HG03558 (cell line): ENCODE results near the gene PLCL1.
"Not testable (repeated sequence)": the region's sequence is repeated elsewhere in the genome, so short reads cannot be mapped to it uniquely, and the experiment has no call there.

Source experiments
- ATAC-seq: cut with Tn5 transposase; IDR thresholded peaks from one replicate; pipeline ENCODE4 v1.9.1; 2021; ENCODE audit warnings: moderate number of reproducible peaks; ENCODE audit not compliant: unreplicated experiment; ENCODE audit errors: extremely low read depth

The PLCL1 gene

GRCh38 chr2:197982565-197982964, 178.2 kb downstream of the PLCL1 start:
- no peak for ATAC-seq

- no peak for ATAC-seq
Observed at GRCh38 chr2:197985029-197985638, 180.7 kb downstream of the PLCL1 start.

- ATAC-seq = no peak
Observed at GRCh38 chr2:197986977-197987376, 182.6 kb downstream of the PLCL1 start.

GRCh38 chr2:197990356-197990755, 186.0 kb downstream of the PLCL1 start:
- ATAC-seq = no peak

- ATAC-seq = peak; percentile 72
Observed at GRCh38 chr2:197992482-197993133, 188.2 kb downstream of the PLCL1 start.

GRCh38 chr2:197993363-197993762, 189.0 kb downstream of the PLCL1 start:
- ATAC-seq = no peak

GRCh38 chr2:197993830-197994229, 189.4 kb downstream of the PLCL1 start:
- ATAC-seq = no peak

- ATAC-seq = no peak
Observed at GRCh38 chr2:197994751-197995150, 190.4 kb downstream of the PLCL1 start.

GRCh38 chr2:197996583-197996982, 192.2 kb downstream of the PLCL1 start:
- ATAC-seq = no peak

GRCh38 chr2:197997083-197997541, 192.7 kb downstream of the PLCL1 start:
- ATAC-seq = no peak

GRCh38 chr2:197998702-197999101, 194.3 kb downstream of the PLCL1 start:
- no peak for ATAC-seq

GRCh38 chr2:198000417-198000816, 196.0 kb downstream of the PLCL1 start:
- no peak for ATAC-seq

GRCh38 chr2:198004173-198004572, 199.8 kb downstream of the PLCL1 start:
- no peak for ATAC-seq

GRCh38 chr2:198004921-198005829, 200.8 kb downstream of the PLCL1 start:
- ATAC-seq = peak; percentile 80

GRCh38 chr2:198006733-198007132, 202.3 kb downstream of the PLCL1 start:
- ATAC-seq = no peak

- no peak for ATAC-seq
Observed at GRCh38 chr2:198008230-198008629, 203.8 kb downstream of the PLCL1 start.

GRCh38 chr2:198012025-198012424, 207.6 kb downstream of the PLCL1 start:
- no peak for ATAC-seq

GRCh38 chr2:198016243-198016642, 211.8 kb downstream of the PLCL1 start:
- ATAC-seq = no peak

GRCh38 chr2:198017068-198017467, 212.7 kb downstream of the PLCL1 start:
- ATAC-seq = no peak

- ATAC-seq = no peak
Observed at GRCh38 chr2:198028955-198029354, 224.6 kb downstream of the PLCL1 start.

- ATAC-seq = not testable (repeated sequence)
Observed at GRCh38 chr2:198029576-198029975, 225.2 kb downstream of the PLCL1 start.
